Adrenal gland (tissue), 5 donors: ENCODE measurements around the gene TIMM50.

Source experiments
- CTCF ChIP-seq, 6 experiments: fragments of 450-650 bp in 4 of 6; fragments of 200-600 bp in 2 of 6; sonication (generic) in 1 of 6; IDR thresholded peaks; 1 replicate in 5 of 6; 2 replicates in 1 of 6; pipeline versions ENCODE4 v1.5.1 to v1.8.0; 2016 to 2021; ENCODE audit warnings: antibody characterized with exemption in 6 of 6, mild to moderate bottlenecking in 2 of 6, moderate library complexity in 1 of 6
- POLR2A ChIP-seq, 2 donors: fragments of 450-650 bp; IDR thresholded peaks; one replicate each; pipeline ENCODE4 v1.6.1; 2017; ENCODE audit warnings: antibody characterized with exemption in 2 of 2, mild to moderate bottlenecking in 2 of 2, moderate library complexity in 1 of 2
- donor health status: DM: no; HTN: no; CAD: no.

DNA sequence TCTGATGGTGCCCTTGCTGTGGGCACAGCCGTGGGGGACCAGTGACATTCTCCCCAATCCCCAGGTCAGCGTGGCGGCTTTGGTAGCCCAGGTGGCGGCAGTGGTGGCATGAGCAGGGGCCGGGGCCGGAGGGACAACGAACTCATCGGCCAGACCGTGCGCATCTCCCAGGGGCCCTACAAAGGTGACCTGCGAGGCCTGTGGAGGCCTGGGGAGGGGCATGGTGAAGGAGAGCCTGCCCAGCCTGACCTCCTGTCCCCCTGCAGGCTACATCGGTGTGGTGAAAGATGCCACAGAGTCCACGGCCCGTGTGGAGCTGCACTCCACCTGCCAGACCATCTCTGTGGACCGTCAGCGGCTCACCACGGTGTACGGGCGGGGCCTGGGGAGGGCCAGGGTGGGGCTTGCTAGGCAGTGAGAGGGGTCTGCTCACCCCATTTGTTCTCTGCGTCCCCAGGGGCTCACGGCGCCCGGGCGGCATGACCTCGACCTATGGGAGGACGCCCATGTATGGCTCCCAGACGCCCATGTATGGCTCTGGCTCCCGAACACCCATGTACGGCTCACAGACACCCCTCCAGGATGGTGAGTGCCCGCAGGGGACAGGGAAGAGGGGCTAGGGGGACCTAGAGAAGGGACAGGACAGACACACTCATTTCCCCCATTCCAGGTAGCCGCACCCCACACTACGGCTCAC lies 7.7 kb upstream of the TIMM50 start:
- no peak for TF ChIP-seq CTCF (IDR thresholded peaks at IDR 0.05)
- no peak for TF ChIP-seq POLR2A (IDR thresholded peaks at IDR 0.05)
